Ishikawa (cell line): ENCODE data around the gene CDKN3.

Experiments used
- CEBPB ChIP-seq: IDR thresholded peaks from 2 replicates; pipeline ENCODE4 v1.6.1; 2012
- CREB1 ChIP-seq: IDR thresholded peaks from 2 replicates; pipeline ENCODE4 v1.6.1; 2012; ENCODE audit warnings: low read depth
- EGR1 ChIP-seq: IDR thresholded peaks from 2 replicates; pipeline ENCODE4 v1.6.1; 2012
- EP300 ChIP-seq: IDR thresholded peaks from 2 replicates; pipeline ENCODE4 v1.6.1; 2012; ENCODE audit warnings: borderline replicate concordance
- FOXM1 ChIP-seq: IDR thresholded peaks from 2 replicates; pipeline ENCODE4 v1.6.1; 2012; ENCODE audit warnings: low read depth, borderline replicate concordance
- NFIC ChIP-seq: IDR thresholded peaks from 2 replicates; pipeline ENCODE4 v1.6.1; 2012
- RAD21 ChIP-seq: IDR thresholded peaks from 2 replicates; pipeline ENCODE4 v1.6.1; 2012; ENCODE audit warnings: low read depth
- TAF1 ChIP-seq: IDR thresholded peaks from 2 replicates; pipeline ENCODE4 v1.6.1; 2012; ENCODE audit warnings: low read depth, mild to moderate bottlenecking
- TCF12 ChIP-seq: IDR thresholded peaks from 2 replicates; pipeline ENCODE4 v1.6.1; 2012; ENCODE audit warnings: low read depth
- TEAD4 ChIP-seq: IDR thresholded peaks from 2 replicates; pipeline ENCODE4 v1.6.1; 2012
- YY1 ChIP-seq: IDR thresholded peaks from 2 replicates; pipeline ENCODE4 v1.6.1; 2012; ENCODE audit warnings: low read depth
- ZBTB7A ChIP-seq: IDR thresholded peaks from 2 replicates; pipeline ENCODE4 v1.6.1; 2012; ENCODE audit warnings: low read depth
- TF ChIP-seq, protein P1 (sequence below): IDR thresholded peaks from 2 replicates; pipeline ENCODE4 v1.6.1; 2012; ENCODE audit warnings: low read depth, mild to moderate bottlenecking
- TF ChIP-seq, protein P2 (sequence below): IDR thresholded peaks from 2 replicates; pipeline ENCODE4 v1.6.1; 2012
- TF ChIP-seq, protein P3 (sequence below): IDR thresholded peaks from 2 replicates; pipeline ENCODE4 v1.6.1; 2012

The CDKN3 gene

DNA sequence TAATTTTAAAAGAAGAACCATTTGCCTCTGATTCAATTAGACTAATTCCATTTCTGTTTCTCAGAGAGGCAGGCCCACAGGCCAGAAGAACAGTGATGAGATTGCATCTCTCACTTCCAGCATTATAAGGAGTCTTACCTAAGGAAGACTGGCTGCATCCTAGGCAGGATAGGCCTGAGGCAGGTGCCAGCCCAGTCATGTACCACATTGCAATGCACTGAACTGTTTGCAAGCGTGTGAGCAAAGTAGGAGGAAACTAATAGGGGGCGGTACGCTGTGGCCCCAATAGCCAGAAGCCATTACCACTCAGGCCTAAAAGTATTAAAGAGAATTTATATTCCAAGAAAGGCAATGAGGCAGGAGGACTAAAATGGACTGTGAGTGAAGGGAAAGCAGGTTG, 56.4 kb downstream of the CDKN3 start:
- TF ChIP-seq CEBPB (no peak), EP300 (no peak), TEAD4 (no peak), TAF1 (no peak), CREB1 (no peak), FOXM1 (no peak), ZBTB7A (no peak), YY1 (no peak), RAD21 (no peak)
- TF ChIP-seq, protein P1, sequence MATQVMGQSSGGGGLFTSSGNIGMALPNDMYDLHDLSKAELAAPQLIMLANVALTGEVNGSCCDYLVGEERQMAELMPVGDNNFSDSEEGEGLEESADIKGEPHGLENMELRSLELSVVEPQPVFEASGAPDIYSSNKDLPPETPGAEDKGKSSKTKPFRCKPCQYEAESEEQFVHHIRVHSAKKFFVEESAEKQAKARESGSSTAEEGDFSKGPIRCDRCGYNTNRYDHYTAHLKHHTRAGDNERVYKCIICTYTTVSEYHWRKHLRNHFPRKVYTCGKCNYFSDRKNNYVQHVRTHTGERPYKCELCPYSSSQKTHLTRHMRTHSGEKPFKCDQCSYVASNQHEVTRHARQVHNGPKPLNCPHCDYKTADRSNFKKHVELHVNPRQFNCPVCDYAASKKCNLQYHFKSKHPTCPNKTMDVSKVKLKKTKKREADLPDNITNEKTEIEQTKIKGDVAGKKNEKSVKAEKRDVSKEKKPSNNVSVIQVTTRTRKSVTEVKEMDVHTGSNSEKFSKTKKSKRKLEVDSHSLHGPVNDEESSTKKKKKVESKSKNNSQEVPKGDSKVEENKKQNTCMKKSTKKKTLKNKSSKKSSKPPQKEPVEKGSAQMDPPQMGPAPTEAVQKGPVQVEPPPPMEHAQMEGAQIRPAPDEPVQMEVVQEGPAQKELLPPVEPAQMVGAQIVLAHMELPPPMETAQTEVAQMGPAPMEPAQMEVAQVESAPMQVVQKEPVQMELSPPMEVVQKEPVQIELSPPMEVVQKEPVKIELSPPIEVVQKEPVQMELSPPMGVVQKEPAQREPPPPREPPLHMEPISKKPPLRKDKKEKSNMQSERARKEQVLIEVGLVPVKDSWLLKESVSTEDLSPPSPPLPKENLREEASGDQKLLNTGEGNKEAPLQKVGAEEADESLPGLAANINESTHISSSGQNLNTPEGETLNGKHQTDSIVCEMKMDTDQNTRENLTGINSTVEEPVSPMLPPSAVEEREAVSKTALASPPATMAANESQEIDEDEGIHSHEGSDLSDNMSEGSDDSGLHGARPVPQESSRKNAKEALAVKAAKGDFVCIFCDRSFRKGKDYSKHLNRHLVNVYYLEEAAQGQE: no peak
- TF ChIP-seq, protein P2, sequence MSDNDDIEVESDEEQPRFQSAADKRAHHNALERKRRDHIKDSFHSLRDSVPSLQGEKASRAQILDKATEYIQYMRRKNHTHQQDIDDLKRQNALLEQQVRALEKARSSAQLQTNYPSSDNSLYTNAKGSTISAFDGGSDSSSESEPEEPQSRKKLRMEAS: no peak
- TF ChIP-seq, protein P3, sequence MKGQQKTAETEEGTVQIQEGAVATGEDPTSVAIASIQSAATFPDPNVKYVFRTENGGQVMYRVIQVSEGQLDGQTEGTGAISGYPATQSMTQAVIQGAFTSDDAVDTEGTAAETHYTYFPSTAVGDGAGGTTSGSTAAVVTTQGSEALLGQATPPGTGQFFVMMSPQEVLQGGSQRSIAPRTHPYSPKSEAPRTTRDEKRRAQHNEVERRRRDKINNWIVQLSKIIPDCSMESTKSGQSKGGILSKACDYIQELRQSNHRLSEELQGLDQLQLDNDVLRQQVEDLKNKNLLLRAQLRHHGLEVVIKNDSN: no peak

DNA sequence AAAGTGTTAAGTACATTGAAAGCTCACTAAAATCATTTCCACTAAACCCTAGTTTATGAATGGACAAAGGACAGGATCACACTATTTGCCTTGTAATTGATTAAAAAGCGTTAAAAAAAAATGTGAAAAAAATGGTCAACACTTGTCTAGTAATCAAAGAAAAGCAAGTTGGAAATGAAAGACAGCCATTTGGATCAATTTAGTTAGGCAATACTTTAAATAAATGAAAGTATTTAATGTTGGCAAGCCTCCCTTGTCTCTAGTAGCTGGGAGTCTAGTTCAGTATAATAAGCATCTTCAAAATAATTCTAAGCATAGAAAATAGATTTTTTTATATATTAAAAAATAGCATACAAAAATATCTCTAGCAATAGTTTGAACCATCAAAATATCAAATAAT, 58.6 kb downstream of the CDKN3 start:
- TF ChIP-seq EP300 (no peak), CREB1 (no peak)

DNA sequence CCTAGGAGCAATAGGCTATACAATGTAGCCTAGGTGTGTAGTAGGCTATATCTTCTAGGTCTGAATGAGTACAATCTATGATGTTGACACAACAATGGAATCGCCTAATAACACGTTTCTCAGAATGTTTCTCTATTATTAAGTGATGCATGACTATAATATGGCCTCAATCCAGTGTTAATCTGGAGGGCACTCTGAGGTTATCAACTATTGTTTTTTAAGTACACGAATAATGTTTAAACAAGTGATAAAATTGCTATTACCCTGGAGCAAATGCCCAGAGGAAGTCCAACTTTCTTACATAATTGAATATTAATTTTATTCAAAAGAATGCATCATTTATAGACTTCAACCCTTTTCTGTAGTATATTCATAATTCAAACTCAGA, 60.8 kb downstream of the CDKN3 start:
- TF ChIP-seq RAD21 (no peak), CEBPB (no peak), TEAD4 (no peak), FOXM1 (no peak), ZBTB7A (no peak), YY1 (no peak), NFIC (no peak), CREB1 (no peak), TAF1 (no peak), TCF12 (no peak), EP300 (no peak), EGR1 (no peak)
- TF ChIP-seq, protein P1: no peak
- TF ChIP-seq, protein P2: no peak
- TF ChIP-seq, protein P3: no peak

DNA sequence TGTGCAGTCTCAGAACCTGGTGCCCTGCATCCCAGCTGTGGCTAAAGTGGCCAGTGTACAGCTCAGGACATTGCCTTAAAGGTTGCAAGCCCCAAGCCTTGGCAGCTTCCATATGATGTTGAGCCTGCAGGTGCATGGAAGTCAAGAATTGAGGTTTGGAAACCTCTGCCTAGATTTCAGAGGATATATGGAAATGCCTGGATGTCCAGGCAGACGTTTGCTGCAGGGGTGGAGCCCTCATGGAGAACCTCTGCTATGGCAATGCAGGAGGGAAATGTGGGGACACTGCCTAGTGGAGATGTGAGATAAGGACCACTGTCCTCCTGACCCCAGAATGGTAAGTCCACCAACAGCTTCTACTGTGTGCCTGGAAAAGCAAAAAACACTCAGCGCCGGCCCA, 62.3 kb downstream of the CDKN3 start:
- TF ChIP-seq RAD21 (no peak), TEAD4 (no peak), NFIC (no peak), CREB1 (no peak), CEBPB (no peak), ZBTB7A (no peak), EP300 (no peak), EGR1 (no peak), TCF12 (no peak), FOXM1 (no peak), YY1 (no peak), TAF1 (no peak)
- TF ChIP-seq, protein P3: no peak
- TF ChIP-seq, protein P1: no peak
- TF ChIP-seq, protein P2: no peak
